IgD-negative memory B cell (primary cell): Measurements from ENCODE around the gene CRAMP1. TPM values are rescaled to one million over a fixed set of nuclear protein-coding genes. Genes with fewer than 3 reads are reported as not detected.
A peak's percentile ranks its signal among the peaks of the same experiment; 100 is the strongest.

Experiments used
- H3K27ac Mint-ChIP-seq, 3 donors: one replicate each; pipeline ENCODE4 v1.8.0; 2020 to 2022; ENCODE audit warnings: mild to moderate bottlenecking in 3 of 3, mixed read lengths in 3 of 3, moderate library complexity in 1 of 3
- H3K27me3 Mint-ChIP-seq: one replicate; pipeline ENCODE4 v1.8.0; 2021; ENCODE audit warnings: mixed read lengths
- H3K36me3 Mint-ChIP-seq: one replicate; pipeline ENCODE4 v1.8.0; 2020; ENCODE audit warnings: mild to moderate bottlenecking, mixed read lengths
- H3K4me1 Mint-ChIP-seq, 3 donors: one replicate each; pipeline ENCODE4 v1.8.0; 2020 to 2022; ENCODE audit warnings: mixed read lengths in 3 of 3, mild to moderate bottlenecking in 1 of 3
- H3K4me3 Mint-ChIP-seq, 4 donors: one replicate each; pipeline ENCODE4 v1.8.0; 2020 to 2022; ENCODE audit warnings: mild to moderate bottlenecking in 4 of 4, mixed read lengths in 4 of 4, moderate library complexity in 3 of 4
- H3K9me3 Mint-ChIP-seq, 3 donors: one replicate each; pipeline ENCODE4 v1.8.0; 2020 to 2021; ENCODE audit warnings: mixed read lengths in 3 of 3, mild to moderate bottlenecking in 1 of 3
- polyA plus RNA-seq: library from polyadenylated mRNA; unstranded; fragments of 300-500 nt; fragmentation: Illumina TruSeq; gene quantifications from one replicate; pipeline ENCODE4 v1.2.3, GENCODE V29; 2021

The CRAMP1 gene, protein sequence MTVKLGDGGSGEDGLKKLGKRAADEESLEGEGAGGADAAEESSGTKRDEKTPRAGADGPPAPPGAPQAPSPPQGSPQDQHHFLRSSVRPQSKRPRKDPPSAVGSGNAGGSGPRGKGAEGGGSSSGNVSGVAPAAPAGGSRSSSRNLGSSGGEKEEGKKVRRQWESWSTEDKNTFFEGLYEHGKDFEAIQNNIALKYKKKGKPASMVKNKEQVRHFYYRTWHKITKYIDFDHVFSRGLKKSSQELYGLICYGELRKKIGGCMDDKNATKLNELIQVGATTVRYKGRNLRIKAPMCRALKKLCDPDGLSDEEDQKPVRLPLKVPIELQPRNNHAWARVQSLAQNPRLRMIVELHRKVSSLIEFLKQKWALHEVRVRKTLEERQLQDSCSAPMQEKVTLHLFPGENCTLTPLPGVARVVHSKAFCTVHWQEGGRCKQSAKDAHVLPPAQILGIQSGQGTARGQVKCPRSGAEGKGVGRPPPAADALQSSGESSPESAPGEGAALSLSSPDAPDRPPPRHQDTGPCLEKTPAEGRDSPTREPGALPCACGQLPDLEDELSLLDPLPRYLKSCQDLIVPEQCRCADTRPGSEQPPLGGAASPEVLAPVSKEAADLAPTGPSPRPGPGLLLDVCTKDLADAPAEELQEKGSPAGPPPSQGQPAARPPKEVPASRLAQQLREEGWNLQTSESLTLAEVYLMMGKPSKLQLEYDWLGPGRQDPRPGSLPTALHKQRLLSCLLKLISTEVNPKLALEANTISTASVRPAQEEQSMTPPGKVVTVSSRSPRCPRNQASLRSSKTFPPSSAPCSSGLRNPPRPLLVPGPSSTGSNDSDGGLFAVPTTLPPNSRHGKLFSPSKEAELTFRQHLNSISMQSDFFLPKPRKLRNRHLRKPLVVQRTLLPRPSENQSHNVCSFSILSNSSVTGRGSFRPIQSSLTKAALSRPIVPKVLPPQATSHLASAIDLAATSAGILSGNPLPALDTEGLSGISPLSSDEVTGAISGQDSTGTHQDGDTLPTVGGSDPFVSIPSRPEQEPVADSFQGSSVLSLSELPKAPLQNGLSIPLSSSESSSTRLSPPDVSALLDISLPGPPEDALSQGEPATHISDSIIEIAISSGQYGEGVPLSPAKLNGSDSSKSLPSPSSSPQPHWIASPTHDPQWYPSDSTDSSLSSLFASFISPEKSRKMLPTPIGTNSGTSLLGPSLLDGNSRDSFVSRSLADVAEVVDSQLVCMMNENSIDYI (N-terminal part only)
- 4.2 TPM for polyA plus RNA-seq

GRCh38 chr16:1612320-1613111 is at the start of gene CRAMP1:
Gene CRAMP1 (plus strand): TSS chr16:1612360. CDS start chr16:1614640, 2,280 bp downstream.
- H3K4me3 Mint-ChIP-seq: peak within 1 kb of the TSS; percentile 85 to 96 (median 93)
- peaks cover 13% of the 10 kb centered on the region for H3K36me3 Mint-ChIP-seq

GRCh38 chr16:1563786-1564185 is 48.4 kb upstream of the CRAMP1 start:
- Mint-ChIP-seq H3K27ac (no peak overlapping the region), H3K27me3 (no peaks in the 10 kb centered on the region), H3K9me3 (no peaks in the 10 kb centered on the region), H3K4me3 (no peak overlapping the region), H3K36me3 (peaks cover 3% of the 10 kb centered on the region), H3K4me1 (peaks cover 0 to 7% (median 0%) of the 10 kb centered on the region in 3 donors)

More at GRCh38 chr16:1612320-1613111, at the start of gene CRAMP1:
- H3K27ac Mint-ChIP-seq: peak within 1 kb of the TSS; percentile 90 to 98 (median 97)
- peaks cover 12 to 28% (median 22%) of the 10 kb centered on the region in 3 donors for H3K4me1 Mint-ChIP-seq
- H3K27me3 Mint-ChIP-seq: peaks cover 23% of the 10 kb centered on the region
- H3K9me3 Mint-ChIP-seq: peaks cover 0 to 3% (median 0%) of the 10 kb centered on the region in 3 donors

DNA sequence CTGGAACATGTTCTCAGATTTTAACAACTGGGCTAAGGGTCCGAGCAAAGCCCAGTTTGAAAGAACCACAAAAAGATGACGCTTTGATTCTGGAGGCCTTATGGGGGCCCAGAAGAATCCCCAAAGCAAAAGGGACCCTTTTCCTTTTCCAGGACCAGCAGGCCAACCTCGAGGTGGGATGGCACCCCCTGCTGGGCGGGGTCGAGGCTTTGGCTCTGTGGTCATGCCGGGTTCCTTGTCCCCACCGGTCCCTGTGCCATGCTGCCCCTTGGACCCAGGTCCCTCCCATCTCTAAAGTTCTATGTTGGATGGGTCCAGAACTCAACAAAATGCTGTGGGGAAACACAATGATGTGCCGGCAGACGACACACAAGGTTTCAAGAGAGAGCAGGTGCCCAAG is 47.8 kb upstream of the CRAMP1 start:
- Mint-ChIP-seq H3K9me3 (no peaks in the 10 kb centered on the region), H3K27me3 (no peaks in the 10 kb centered on the region), H3K36me3 (peaks cover 3% of the 10 kb centered on the region), H3K4me3 (no peak overlapping the region), H3K27ac (peak overlapping the region in 1 of 3 donors; percentile 97), H3K4me1 (peaks cover 0 to 7% (median 0%) of the 10 kb centered on the region in 3 donors)

- peaks cover 1% of the 10 kb centered on the region for H3K36me3 Mint-ChIP-seq
- H3K4me1 Mint-ChIP-seq: no peaks in the 10 kb centered on the region
- H3K27me3 Mint-ChIP-seq: no peaks in the 10 kb centered on the region
- H3K9me3 Mint-ChIP-seq: no peaks in the 10 kb centered on the region
- H3K4me3 Mint-ChIP-seq: peak overlapping the region in 2 of 4 donors; percentile 23 to 79
- peak overlapping the region in 1 of 3 donors; percentile 97 for H3K27ac Mint-ChIP-seq
These were observed 46.9 kb upstream of the CRAMP1 start for GRCh38 chr16:1565083-1565805.

DNA sequence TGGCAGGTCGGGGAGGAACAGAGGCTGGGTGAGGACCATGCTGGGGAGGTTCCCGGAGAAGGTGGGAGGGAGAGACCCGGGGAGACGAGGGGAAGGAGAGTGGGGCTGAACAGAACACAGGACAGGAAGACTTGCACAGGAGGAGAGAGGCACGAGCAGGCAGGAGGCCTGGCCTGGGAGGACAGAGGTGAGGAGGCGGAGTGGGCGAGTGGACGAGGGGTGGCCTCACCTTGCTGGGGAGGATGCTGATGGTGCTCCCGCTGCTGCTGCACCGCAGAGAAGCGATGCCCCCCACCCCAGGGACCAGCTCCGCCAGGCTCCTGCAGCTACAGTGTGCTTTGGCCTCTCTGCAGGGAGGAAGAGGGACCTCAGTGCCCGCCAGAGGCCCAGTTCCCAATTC is 44.2 kb upstream of the CRAMP1 start:
- H3K27ac Mint-ChIP-seq: no peak overlapping the region
- H3K27me3 Mint-ChIP-seq: no peaks in the 10 kb centered on the region
- H3K4me1 Mint-ChIP-seq: no peaks in the 10 kb centered on the region
- H3K9me3 Mint-ChIP-seq: no peaks in the 10 kb centered on the region
- H3K4me3 Mint-ChIP-seq: no peak overlapping the region
- peaks cover 2% of the 10 kb centered on the region for H3K36me3 Mint-ChIP-seq

DNA sequence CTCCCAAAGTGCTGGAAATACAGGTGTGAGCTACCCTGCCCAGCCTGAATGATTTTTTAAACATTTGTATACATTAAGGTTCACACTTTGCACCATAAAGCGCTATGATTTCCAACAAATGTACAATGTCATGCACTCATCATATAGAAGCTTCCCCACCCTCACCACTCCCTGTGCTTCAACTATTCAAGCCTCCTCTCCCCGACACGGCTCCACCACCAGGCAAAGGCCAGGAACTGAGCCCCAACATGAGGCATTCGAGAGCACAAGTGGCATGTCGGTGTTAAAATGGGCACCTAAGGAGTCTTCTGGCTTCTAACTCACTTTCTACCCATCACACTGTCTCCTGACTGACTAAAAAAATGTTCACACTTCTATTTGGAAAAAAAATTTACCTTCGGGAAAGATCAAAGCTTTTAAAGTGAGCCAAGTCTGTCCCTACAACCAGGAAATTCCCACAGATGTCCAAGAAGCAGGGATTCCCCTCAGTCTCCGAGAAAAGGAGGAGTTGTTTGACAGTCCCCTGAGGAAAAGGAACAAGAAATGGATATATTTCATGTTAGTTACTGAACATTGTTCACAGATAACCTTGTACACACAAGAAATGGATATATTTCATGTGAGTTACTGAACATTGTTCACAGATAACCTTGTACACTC is 41.0 kb upstream of the CRAMP1 start:
- Mint-ChIP-seq H3K36me3 (peaks cover 2% of the 10 kb centered on the region), H3K4me3 (no peak overlapping the region), H3K4me1 (no peaks in the 10 kb centered on the region), H3K9me3 (no peaks in the 10 kb centered on the region), H3K27ac (no peak overlapping the region), H3K27me3 (no peaks in the 10 kb centered on the region)

DNA sequence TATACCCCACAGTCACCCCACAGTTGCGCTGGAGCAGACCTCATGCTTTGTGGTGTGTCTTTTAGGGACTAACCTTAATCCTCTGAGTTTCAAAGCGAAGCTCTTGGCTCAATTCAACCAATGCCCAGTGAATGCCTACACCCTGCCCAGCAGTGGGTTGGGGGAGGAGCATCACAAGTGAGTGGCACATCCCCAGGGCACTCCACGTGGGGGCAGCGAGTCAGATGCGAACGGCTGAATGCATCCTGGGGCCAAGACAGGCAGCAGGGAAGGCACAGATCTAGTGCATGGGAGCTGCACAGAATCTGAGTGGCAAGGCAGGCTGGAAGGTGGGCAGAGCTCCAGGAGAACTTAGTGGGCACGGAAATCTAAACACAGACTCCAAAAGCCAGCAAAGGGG is 39.5 kb upstream of the CRAMP1 start:
- H3K4me1 Mint-ChIP-seq: no peaks in the 10 kb centered on the region
- H3K36me3 Mint-ChIP-seq: peaks cover 2% of the 10 kb centered on the region
- no peaks in the 10 kb centered on the region for H3K9me3 Mint-ChIP-seq
- H3K27me3 Mint-ChIP-seq: no peaks in the 10 kb centered on the region
- H3K27ac Mint-ChIP-seq: no peak overlapping the region
- no peak overlapping the region for H3K4me3 Mint-ChIP-seq

GRCh38 chr16:1573301-1573700 is 38.9 kb upstream of the CRAMP1 start:
- Mint-ChIP-seq H3K27ac (peak overlapping the region in 1 of 3 donors; percentile 53), H3K4me1 (no peaks in the 10 kb centered on the region), H3K4me3 (no peak overlapping the region), H3K27me3 (no peaks in the 10 kb centered on the region), H3K36me3 (peaks cover 2% of the 10 kb centered on the region), H3K9me3 (no peaks in the 10 kb centered on the region)

DNA sequence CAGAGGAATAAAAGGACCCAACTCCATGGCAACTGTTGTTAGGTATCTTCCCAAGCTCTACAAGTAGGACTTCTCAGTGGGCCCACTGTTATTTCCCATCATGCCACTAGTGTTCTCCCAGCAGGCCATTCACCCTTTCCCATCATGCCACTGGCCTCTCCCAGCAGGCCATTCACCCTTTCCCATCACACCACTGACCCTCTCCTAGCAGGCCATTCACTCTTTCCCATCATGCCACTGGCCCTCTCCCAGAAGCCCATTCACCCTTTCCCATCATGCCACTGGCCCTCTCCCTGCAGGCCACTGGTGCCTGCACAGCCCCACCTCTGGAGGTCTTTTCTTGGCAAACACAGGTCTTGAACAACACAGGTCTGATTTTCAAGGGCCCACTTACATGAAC is 36.6 kb upstream of the CRAMP1 start:
- H3K4me1 Mint-ChIP-seq: no peaks in the 10 kb centered on the region
- no peaks in the 10 kb centered on the region for H3K27me3 Mint-ChIP-seq
- no peaks in the 10 kb centered on the region for H3K9me3 Mint-ChIP-seq
- H3K36me3 Mint-ChIP-seq: peaks cover 4% of the 10 kb centered on the region
- H3K27ac Mint-ChIP-seq: no peak overlapping the region
- H3K4me3 Mint-ChIP-seq: no peak overlapping the region

DNA sequence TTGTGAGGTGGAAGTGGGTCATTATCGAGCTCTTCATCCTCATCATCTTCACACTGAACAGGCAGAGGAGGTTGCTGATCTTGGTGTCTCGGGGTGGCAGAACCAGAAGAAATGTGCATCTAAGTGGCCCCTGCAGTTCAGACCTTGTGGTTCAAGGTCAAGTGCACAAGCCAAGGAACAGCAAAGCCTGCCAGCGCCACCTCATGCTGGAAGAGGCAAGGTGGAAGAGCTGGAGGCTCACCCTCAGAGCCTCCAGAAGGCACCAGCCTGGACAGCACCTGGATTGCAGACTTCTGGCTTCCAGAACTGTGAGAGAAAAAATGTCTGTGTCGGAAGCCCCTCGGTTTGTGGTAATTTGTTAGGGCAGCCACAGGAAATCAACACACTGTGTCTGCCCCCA is 32.9 kb upstream of the CRAMP1 start:
- peaks cover 0 to 4% (median 0%) of the 10 kb centered on the region in 3 donors for H3K4me1 Mint-ChIP-seq
- H3K36me3 Mint-ChIP-seq: peaks cover 4% of the 10 kb centered on the region
- no peak overlapping the region for H3K27ac Mint-ChIP-seq
- H3K4me3 Mint-ChIP-seq: no peak overlapping the region
- no peaks in the 10 kb centered on the region for H3K27me3 Mint-ChIP-seq
- peaks cover 0 to 1% (median 0%) of the 10 kb centered on the region in 3 donors for H3K9me3 Mint-ChIP-seq

GRCh38 chr16:1580256-1580655 is 31.9 kb upstream of the CRAMP1 start:
- Mint-ChIP-seq H3K4me3 (no peak overlapping the region), H3K36me3 (peaks cover 4% of the 10 kb centered on the region), H3K4me1 (peaks cover 0 to 4% (median 0%) of the 10 kb centered on the region in 3 donors), H3K27me3 (no peaks in the 10 kb centered on the region), H3K27ac (no peak overlapping the region), H3K9me3 (peaks cover 0 to 1% (median 0%) of the 10 kb centered on the region in 3 donors)

GRCh38 chr16:1580956-1581355 is 31.2 kb upstream of the CRAMP1 start:
- Mint-ChIP-seq H3K9me3 (peaks cover 0 to 1% (median 0%) of the 10 kb centered on the region in 3 donors), H3K4me1 (peaks cover 0 to 4% (median 0%) of the 10 kb centered on the region in 3 donors), H3K27me3 (no peaks in the 10 kb centered on the region), H3K27ac (no peak overlapping the region), H3K4me3 (no peak overlapping the region), H3K36me3 (peaks cover 4% of the 10 kb centered on the region)

GRCh38 chr16:1581804-1582203 is 30.4 kb upstream of the CRAMP1 start:
- Mint-ChIP-seq H3K4me3 (no peak overlapping the region), H3K9me3 (peaks cover 0 to 1% (median 0%) of the 10 kb centered on the region in 3 donors), H3K27me3 (no peaks in the 10 kb centered on the region), H3K36me3 (peaks cover 4% of the 10 kb centered on the region), H3K4me1 (peaks cover 0 to 4% (median 0%) of the 10 kb centered on the region in 3 donors), H3K27ac (no peak overlapping the region)
